Erythroblast (primary cell): Measurements from ENCODE around the gene TMEM250.

Experiments
- GATA1 ChIP-seq: IDR thresholded peaks from 2 replicates; pipeline ENCODE4 v1.6.1; 2011; ENCODE audit warnings: low read depth, mild to moderate bottlenecking, control low read depth, low read length, moderate library complexity
- POLR2A ChIP-seq: IDR thresholded peaks from 2 replicates; pipeline ENCODE4 v1.6.1; 2011; ENCODE audit warnings: mild to moderate bottlenecking, low read length

- TF ChIP-seq POLR2A (no peak), GATA1 (no peak)
These were observed 9.8 kb upstream of the TMEM250 start for GRCh38 chr9:136128436-136128835.
